HEK293 (cell line): Measurements from ENCODE around the gene NABP1.

Experiments used
- CTCF ChIA-PET: fragments of 350-600 bp; formaldehyde crosslinking; extraction: SDS; loops from one replicate; lab custom pipeline; 2021; ENCODE audit warnings: antibody characterized with exemption; lab: Yijun Ruan, JAX
- POLR2A ChIA-PET: fragments of 300-600 bp; formaldehyde crosslinking; extraction: SDS; loops from one replicate; lab custom pipeline; 2020; ENCODE audit warnings: antibody characterized with exemption, inconsistent platforms; lab: Yijun Ruan, JAX
- H3K27ac ChIP-seq: fragments of 200-500 bp; sonication (Bioruptor generic); 2 replicates; pipeline ENCODE4 v1.5.1; 2014; ENCODE audit warnings: low read depth, low read length, control low read depth, inconsistent platforms; ENCODE audit errors: extremely low read depth
- H3K36me3 ChIP-seq, 2 experiments: fragments of 200-500 bp in 1 of 2; sonication (Bioruptor generic) in 1 of 2; 1 replicate in 1 of 2; 2 replicates in 1 of 2; pipeline ENCODE4 v1.5.1; 2014 to 2017; ENCODE audit warnings: inconsistent platforms in 2 of 2, low read length in 2 of 2; ENCODE audit not compliant: control insufficient read depth in 2 of 2, insufficient read depth in 1 of 2
- H3K4me1 ChIP-seq: fragments of 200-500 bp; sonication (Bioruptor generic); 2 replicates; pipeline ENCODE4 v1.5.1; 2014; ENCODE audit warnings: mild to moderate bottlenecking, low read length, inconsistent platforms; ENCODE audit not compliant: control insufficient read depth, insufficient read depth
- H3K4me3 ChIP-seq: 2 replicates; pipeline ENCODE4 v1.5.1; 2011; ENCODE audit warnings: low read depth, mild to moderate bottlenecking, control low read depth, low read length, moderate library complexity
- H3K9me3 ChIP-seq: fragments of 200-500 bp; sonication (Bioruptor generic); 2 replicates; pipeline ENCODE4 v1.5.1; 2014; ENCODE audit warnings: low read depth, low read length, inconsistent platforms; ENCODE audit not compliant: control insufficient read depth, insufficient read depth
- BCL11A ChIP-seq: fragments of 450-650 bp; formaldehyde crosslinking; IDR thresholded peaks from 2 replicates; pipeline ENCODE4 v1.5.1; 2016; ENCODE audit warnings: low read depth, missing biosample characterization, missing genetic modification characterization
- GLI2 ChIP-seq: fragments of 450-650 bp; formaldehyde crosslinking; IDR thresholded peaks from 2 replicates; pipeline ENCODE4; 2017; ENCODE audit warnings: missing biosample characterization, missing genetic modification characterization, low read depth, borderline replicate concordance
- PRDM4 ChIP-seq: fragments of 450-650 bp; formaldehyde crosslinking; IDR thresholded peaks from 2 replicates; pipeline ENCODE4 v1.5.1; 2017; ENCODE audit warnings: missing biosample characterization, missing genetic modification characterization
- ZBTB11 ChIP-seq: fragments of 450-650 bp; formaldehyde crosslinking; conservative IDR thresholded peaks from 2 replicates; pipeline ENCODE4 v1.5.1; 2016; ENCODE audit warnings: low read depth, missing biosample characterization, missing genetic modification characterization
- ZBTB44 ChIP-seq: fragments of 450-650 bp; IDR thresholded peaks from 2 replicates; pipeline ENCODE4 v1.5.1; 2018; ENCODE audit warnings: missing biosample characterization, mild to moderate bottlenecking, missing genetic modification characterization
- ZNF138 ChIP-seq: fragments of 450-650 bp; formaldehyde crosslinking; IDR thresholded peaks from 2 replicates; pipeline ENCODE4 v1.5.1; 2016; ENCODE audit warnings: missing biosample characterization, missing genetic modification characterization, borderline replicate concordance
- ZNF23 ChIP-seq: fragments of 450-650 bp; formaldehyde crosslinking; IDR thresholded peaks from 2 replicates; pipeline ENCODE4 v1.5.1; 2016; ENCODE audit warnings: missing biosample characterization, missing genetic modification characterization, borderline replicate concordance
- ZNF26 ChIP-seq: fragments of 450-650 bp; formaldehyde crosslinking; IDR thresholded peaks from 2 replicates; pipeline ENCODE4 v1.5.1; 2016; ENCODE audit warnings: missing biosample characterization, missing genetic modification characterization
- ZNF292 ChIP-seq: fragments of 450-650 bp; formaldehyde crosslinking; IDR thresholded peaks from 2 replicates; pipeline ENCODE4 v1.5.1; 2016; ENCODE audit warnings: low read depth, missing biosample characterization, missing genetic modification characterization, borderline replicate concordance
- ZNF302 ChIP-seq: fragments of 450-650 bp; formaldehyde crosslinking; IDR thresholded peaks from 2 replicates; pipeline ENCODE4 v1.5.1; 2016; ENCODE audit warnings: missing biosample characterization, missing genetic modification characterization, low read depth
- ZNF350 ChIP-seq: fragments of 450-650 bp; formaldehyde crosslinking; IDR thresholded peaks from 2 replicates; pipeline ENCODE4 v1.5.0; 2017; ENCODE audit warnings: missing biosample characterization, mild to moderate bottlenecking, missing genetic modification characterization
- ZNF580 ChIP-seq: fragments of 450-650 bp; formaldehyde crosslinking; IDR thresholded peaks from 2 replicates; pipeline ENCODE4 v1.5.1; 2016; ENCODE audit warnings: missing biosample characterization, missing genetic modification characterization
- ZNF639 ChIP-seq: fragments of 450-650 bp; formaldehyde crosslinking; IDR thresholded peaks from 2 replicates; pipeline ENCODE4 v1.5.1; 2016; ENCODE audit warnings: missing biosample characterization, missing genetic modification characterization
- ZNF670 ChIP-seq: fragments of 450-650 bp; formaldehyde crosslinking; IDR thresholded peaks from 2 replicates; pipeline ENCODE4 v1.5.1; 2016; ENCODE audit warnings: missing biosample characterization, missing genetic modification characterization, low read depth
- ZNF76 ChIP-seq: fragments of 450-650 bp; formaldehyde crosslinking; IDR thresholded peaks from 2 replicates; pipeline ENCODE4; 2016; ENCODE audit warnings: low read depth, missing biosample characterization, missing genetic modification characterization, borderline replicate concordance
- ZNF792 ChIP-seq: fragments of 450-650 bp; formaldehyde crosslinking; IDR thresholded peaks from 2 replicates; pipeline ENCODE4 v1.5.1; 2016; ENCODE audit warnings: missing biosample characterization, missing genetic modification characterization
- ZSCAN16 ChIP-seq: fragments of 450-650 bp; formaldehyde crosslinking; IDR thresholded peaks from 2 replicates; pipeline ENCODE4 v1.5.1; 2016; ENCODE audit warnings: missing biosample characterization, missing genetic modification characterization
- ZSCAN23 ChIP-seq: fragments of 450-650 bp; formaldehyde crosslinking; IDR thresholded peaks from 2 replicates; pipeline ENCODE4 v1.5.1; 2016; ENCODE audit warnings: missing biosample characterization, missing genetic modification characterization

NABP1 gene

GRCh38 chr2:191653667-191654391, 24.1 kb upstream of the NABP1 start (continued):
- TF ChIP-seq ZBTB11 (tag by site-specific recombination) (no peak), ZNF302 (tag by site-specific recombination) (no peak), ZNF580 (tag by site-specific recombination) (no peak), ZNF350 (tag by site-specific recombination) (no peak), ZNF23 (tag by site-specific recombination) (no peak), PRDM4 (no peak), ZNF138 (tag by site-specific recombination) (no peak), ZSCAN23 (tag by site-specific recombination) (no peak)

GRCh38 chr2:191656391-191656790, 21.5 kb upstream of the NABP1 start:
- Histone ChIP-seq H3K4me1 (no peaks in the 10 kb centered on the region), H3K27ac (no peak overlapping the region), H3K9me3 (no peaks in the 10 kb centered on the region), H3K36me3 (no peaks in the 10 kb centered on the region), H3K4me3 (no peak overlapping the region)
- ChIA-PET CTCF (no interaction called here), POLR2A (interaction anchor here (1.1 kb wide), 1 partner anchor 21 kb away, joined by 4 read pairs; the partner anchor contains the start of gene NABP1)
- TF ChIP-seq ZNF792 (no peak), ZBTB44 (tag by site-specific recombination) (no peak), ZNF26 (tag by site-specific recombination) (no peak), GLI2 (tag by site-specific recombination) (no peak), ZSCAN16 (tag by site-specific recombination) (no peak), ZNF292 (tag by site-specific recombination) (no peak), ZNF639 (tag by site-specific recombination) (no peak), ZNF76 (tag by site-specific recombination) (no peak), ZNF670 (tag by site-specific recombination) (no peak), BCL11A (tag by site-specific recombination) (no peak)
